GM21367 (cell line): ENCODE results near the gene HPSE.
"Not testable (repeated sequence)": the region's sequence is repeated elsewhere in the genome, so short reads cannot be mapped to it uniquely, and the experiment has no call there.

Experiments used
- ATAC-seq: cut with Tn5 transposase; IDR thresholded peaks from one replicate; pipeline ENCODE4 v1.9.1; 2021; ENCODE audit not compliant: unreplicated experiment

Gene HPSE

DNA sequence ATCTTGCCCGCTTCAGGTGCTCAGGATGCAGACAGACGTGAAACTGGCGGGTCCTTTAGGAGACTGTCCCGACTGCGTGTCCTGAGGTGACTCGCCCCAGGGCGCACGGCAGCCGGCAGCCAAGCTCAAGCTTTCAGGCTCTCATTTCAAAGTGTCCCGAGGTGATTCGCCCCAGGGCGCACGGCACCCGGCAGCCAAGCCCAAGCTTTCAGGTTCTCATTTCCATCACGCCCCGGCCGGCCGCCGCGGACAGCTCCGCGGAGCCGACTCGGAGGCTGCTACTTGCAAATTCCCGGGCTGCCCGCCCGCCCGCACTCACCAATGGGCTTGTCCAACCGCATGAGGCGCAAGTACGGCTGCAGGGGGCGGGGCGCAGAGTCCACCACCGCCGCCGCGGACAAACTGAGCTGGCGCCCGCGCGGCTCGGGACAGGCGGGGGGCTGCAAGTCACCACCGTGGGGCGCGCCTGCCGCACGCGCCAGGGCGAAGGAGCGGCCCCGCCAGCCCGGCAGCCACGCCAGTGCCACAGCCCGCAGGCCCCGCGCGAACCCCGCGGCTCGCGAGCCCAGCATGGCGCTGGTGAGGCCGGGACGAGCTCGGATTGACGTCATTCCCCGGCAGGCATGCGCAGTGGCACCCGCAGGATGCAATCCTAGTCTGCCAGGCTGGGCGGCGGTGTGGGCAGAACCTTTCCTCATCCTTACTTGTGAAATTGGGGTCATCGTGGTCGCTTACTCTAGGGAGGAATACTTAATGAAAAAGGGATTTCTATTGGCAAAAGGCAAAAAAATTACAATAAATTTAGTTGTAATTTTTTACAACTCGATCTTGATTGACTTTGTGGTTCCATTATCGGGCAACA is 50.2 kb downstream of the HPSE start, which contains the start of gene COQ2:
Gene COQ2 (minus strand): TSS at position 606 of the 862 bp plus-strand sequence. CDS start 34 bp downstream, at position 572.
- ATAC-seq = peak; percentile 73

DNA sequence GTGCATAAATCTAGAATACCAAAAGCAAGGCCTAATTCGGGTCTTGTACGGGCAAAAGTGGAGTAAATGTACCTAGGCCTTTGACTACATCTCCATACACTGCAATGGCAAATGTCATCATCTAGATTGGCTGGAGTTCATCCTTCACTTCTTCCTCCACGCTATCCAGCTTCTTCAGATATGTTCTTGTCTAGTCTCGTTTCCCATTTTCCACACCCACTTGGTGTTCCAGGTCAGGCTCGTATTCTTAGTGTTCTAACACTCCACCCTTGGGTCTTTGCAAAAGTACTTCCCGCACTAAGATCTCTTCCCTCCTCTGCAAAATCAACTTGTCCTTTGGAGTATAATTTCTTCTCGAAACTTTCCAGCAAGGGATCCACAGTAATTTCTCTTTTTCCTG is 51.5 kb downstream of the HPSE start:
- ATAC-seq = no peak

DNA sequence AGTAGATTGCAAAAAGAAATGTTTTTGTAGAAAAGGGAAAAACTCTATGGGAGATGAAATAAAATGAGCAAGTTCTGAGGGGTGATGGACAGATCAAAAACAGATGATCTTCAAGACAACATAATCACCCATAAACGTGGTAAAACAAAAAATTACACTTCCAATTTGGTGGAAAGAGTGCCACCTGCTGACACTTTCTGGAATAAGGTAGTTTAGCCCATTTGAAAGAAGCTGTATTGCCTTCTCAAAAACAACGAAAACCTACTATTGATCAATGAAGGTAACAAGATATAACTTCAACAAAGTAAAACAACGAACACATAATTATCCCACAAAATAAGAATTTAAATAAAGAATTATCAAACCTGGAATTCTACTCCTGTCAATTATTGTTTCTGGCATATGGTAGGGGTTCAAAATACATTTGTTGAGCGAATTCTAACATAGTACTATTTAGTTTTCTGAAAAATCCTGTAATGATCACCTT is 52.6 kb downstream of the HPSE start:
- ATAC-seq = no peak

DNA sequence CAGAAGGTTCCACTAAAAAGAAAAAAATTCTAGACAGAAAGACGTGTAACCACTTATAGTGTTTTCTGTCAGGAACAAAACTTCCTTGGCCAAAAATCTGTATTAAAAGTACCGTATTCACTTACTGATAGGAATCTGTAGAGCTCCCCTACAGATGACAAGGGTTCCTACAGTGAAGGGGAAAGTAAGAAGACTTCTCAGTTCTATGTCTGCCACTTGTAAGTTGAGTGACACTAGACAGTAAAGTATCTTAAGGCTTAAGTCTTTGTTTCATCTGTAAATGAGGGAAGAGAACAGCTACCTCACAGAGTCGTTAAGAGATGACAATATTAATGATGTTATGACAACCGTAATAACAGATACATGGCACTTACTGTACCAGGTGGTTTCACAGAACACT is 53.3 kb downstream of the HPSE start:
- no peak for ATAC-seq

DNA sequence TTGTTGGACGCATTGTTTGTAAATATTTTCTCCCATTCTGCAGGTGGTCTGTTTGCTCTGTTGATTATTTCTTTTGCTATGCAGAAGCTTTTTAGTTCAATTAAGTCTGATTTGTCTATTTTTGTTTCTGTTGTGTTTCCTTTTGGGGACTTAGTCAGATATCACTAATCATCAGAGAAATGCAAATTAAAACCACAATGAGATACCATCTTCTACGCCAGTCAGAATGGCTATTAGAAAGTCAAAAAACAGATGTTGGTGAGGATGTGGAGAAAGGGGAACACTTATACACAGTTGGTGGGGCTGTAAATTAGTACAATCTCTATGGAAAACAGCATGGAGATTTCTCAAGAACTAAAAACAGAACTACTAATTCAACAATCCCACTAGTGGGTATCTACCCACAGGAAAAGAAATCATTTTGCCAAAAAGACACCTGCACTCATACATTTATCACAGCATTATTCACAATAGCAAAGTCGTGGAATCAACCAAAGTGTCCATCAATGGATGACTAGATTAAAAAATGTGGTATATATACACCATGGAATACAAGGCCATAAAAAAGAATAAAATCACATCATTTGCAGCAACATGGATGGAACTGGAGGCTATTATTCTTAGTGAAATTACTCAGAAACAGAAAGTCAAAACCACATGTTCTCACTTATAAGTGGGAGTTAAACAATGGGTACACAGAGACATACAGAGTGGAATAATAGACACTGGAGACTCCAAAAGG is 58.2 kb downstream of the HPSE start:
- peak; percentile 51 for ATAC-seq

DNA sequence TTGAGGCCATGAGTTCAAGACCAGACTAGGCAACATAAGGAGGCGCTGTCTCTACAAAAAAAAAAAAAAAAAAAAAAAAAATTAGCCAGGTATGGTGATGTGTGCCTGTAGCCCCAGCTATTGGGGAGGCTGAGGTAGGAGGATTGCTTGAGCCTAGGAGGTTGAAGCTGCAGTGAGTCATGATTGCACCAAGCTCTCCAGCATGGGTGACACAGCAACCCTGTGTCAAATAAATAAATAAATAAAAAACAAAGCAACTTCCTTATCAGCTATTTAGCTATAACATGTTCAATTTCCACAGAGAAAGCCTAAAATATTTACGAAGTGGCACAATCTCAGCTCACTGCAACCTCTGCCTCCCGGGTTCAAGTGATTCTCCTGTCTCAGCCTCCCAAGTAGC is 60.7 kb downstream of the HPSE start:
- not testable (repeated sequence) for ATAC-seq

DNA sequence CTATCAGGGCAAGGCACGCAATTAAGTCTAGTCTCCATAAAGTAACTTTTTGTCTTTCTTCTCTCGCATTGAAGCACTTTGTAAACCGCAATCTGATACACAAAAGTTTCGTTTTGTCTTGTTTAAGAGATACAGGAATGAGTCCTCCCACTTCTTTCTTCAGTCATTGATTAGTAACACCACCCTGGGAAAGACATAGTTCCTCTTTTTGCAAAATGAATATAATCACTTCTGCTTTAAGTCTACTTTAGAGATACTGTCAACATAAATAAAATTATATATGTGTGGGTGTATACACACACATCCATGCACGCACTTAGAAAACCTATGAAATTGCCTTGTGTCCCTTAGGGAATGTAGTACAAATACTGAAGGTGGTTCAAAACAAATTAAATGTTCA is 61.7 kb downstream of the HPSE start:
- ATAC-seq = peak; percentile 85

DNA sequence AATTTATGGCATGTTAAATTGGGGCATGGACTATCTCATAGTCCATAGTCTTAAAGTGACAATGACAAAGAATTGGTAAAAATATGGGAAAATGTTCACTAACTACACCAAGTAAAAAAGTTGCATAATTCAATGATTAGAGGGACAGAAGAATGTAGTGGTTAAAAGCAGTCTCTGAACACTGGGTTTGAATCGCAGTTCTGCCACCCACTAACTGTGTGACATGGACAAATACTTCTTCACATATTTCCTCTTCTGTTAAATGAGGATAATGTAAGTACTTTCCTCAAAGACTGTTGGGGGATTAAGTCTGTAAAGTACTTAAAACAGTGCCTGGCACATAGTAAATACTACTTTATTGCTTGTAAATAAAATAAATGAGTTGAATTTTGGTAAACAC is 65.4 kb downstream of the HPSE start:
- ATAC-seq = no peak

DNA sequence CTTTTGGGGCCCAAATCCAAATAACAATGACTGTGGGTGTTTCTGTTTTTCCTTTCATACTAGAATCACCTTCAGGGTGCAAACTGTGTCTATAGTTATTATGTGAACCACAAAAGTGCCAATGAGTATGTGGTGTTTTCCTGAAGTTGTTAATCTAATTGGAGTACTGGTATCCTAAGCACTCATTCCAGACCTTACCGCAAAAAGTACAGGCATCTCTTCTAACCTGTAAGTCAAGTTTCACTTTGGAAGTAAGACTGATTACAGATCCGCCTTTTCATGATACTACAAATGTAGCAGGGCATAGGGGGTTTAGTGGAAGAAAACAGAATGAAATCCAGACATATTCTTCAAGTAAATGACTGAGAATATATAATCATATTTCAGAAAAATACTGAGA is 66.2 kb downstream of the HPSE start:
- ATAC-seq = no peak

DNA sequence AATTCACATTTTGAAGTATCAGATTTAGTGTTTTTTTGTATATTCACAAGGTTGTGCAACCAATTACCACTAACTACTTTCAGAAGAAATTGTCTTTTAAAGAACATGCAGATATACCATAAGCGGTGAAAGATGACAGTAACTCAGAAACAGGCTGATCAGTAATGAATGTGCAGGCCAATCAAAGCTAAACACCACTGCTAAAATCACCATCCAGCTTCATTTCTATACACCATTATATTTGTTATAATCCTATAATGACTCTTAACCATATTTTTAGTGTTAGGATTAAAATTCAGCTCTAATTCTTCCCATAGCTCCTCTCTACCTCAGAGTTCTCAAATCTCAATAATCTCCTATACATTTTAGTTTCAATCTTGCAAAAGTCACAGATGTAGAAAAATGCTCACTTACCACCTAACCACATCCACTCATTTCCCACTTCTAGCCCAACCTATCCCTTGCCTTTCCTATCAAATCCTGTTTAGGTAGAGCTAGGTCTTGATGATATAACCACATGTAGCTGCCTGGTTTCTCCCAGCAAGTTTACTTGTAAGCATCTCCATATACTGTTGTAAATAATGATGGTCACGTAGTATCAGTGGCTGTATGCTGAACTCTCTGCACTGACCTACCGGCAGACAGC is 66.7 kb downstream of the HPSE start:
- no peak for ATAC-seq

DNA sequence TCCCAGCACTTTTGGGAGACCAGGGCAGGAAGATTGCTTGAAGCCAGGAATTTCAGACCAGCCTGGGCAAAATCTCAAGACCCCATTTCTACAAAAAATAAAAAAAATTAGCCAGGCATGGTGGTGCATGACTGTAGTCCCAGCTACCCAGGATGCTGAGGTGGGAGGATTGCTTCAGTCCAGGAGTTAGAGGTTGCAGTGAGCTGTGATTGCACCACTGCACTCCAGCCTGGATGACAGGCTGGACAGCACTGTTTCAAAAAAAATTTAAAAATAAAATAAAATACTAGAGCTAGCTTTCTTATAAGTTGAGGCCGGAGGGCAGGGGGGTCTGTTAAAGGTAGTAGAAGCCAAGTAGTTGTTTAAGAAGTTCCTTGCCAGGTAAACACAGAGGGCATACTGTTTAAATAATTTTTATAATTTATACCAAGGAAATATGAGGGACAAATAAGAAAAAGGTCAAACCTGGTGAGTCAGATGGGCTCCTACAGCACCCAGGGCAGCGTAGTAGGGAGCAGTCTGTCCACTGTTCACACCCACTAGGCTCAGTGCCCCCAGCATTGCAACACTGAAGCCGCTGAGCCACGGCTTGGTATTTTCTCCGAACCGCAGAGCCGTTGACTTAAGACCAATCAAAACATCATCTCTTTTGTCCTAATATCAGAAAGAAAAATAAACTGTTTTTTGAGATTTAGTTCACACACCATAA is 67.4 kb downstream of the HPSE start:
- no peak for ATAC-seq

DNA sequence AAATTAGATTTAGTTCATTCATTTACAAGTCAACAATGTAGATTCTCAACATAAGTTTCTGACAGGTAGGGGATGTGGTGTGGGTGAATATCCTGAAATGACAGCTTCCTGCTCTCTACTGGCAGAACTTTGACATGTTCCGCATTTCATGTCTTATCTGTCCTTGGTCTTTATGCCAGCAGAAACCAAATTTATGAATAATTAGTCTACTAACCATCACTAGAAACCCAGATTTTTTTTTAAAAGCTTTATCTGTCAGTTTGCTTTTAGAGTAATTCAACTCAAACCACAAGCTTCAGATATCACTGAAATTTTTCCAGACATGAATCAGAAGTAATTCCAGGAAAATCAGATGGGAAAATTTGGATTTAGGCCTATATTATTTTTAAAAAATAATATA is 68.0 kb downstream of the HPSE start:
- ATAC-seq = no peak

DNA sequence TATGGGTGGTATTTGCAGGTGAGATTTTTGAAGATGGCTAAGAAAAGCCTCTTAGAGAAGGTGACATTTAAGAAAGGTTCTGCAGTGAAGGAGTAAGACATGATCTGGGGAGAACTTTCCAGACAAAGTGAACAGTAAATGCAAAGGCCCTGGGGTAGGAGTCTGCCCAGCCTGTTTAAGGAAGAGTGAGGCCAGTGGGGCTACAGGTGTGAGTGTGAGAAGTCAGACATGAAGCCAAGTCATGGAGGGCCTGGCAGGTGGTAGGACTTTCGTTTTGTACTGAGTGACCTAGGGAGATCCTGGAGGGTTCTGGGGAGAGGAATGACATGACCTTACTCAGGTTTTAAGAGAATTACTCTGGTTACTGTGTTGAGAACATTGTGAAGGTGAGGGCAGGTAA is 71.5 kb downstream of the HPSE start:
- ATAC-seq = no peak

DNA sequence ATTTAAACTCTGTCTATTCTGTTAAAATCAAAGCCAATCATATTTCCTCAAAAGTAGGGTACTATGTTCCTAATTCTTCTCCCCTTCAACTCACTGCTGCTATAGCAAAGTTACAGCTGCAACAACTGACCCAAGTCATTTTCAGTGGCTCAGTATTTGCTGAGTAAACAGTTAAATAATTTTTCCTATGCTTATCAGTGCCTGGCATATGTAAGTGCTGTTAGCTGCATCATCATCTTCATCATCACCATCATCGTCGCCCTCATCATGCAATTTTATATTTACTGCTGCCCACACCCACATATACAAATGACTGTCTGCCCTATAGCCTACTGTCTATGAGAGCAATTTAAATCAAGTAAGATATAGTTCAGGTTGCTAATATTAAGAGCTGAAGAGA is 72.0 kb downstream of the HPSE start:
- ATAC-seq = no peak

DNA sequence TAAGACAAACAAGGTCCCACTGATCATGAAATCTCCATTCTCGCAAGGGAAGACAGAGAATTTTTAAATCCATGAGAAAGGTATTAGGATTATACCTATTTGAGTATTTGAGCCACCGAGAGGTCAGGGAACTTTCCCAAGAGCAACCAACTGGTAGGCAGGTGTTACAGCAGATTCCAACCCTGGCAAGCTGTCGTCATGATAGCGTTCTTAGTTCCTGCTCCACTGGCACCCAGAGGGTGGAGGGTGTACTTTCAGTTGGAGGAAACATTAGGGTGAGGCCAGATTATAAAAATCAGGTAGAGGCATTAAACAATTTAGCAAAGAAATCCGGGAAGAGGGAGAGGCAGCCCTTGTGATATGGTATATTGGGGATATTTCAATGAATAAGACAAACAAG is 73.3 kb downstream of the HPSE start:
- no peak for ATAC-seq

DNA sequence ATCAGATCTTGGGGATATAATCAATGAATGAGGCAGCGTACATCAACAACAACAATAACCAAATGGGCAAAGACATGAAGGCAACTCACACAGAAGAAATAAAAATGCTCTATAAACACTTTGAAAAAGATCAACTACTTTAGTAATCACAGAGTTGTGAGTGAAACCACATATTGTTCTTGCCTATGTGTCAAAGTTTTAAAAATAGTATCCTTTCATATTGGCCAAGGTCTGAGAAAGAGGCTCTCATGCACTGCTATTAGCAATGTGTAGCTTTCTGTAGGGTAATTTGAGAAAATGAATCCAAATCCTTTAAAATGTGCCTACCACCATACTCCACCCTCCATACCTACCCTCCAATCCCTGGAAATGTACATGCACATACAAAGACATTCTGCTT is 75.1 kb downstream of the HPSE start:
- ATAC-seq = peak; percentile 38

DNA sequence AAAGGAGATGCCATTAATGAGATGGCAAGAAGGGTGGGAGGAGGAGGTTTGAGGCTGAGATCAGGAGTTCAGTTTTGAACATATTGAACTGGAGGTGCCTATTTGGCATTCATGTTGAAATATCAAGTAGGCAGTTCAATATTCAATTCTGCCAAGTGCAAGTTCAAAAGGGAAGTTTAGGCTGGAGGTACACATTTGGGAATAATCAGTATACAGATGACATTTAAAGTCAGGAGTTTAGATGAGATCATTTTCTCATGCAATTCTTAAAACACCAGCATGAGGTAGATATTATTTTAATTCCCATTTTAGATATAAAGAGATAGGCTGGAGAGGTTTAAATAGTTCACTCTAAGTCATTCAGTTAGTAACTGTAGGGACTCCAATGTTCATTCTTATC is 76.2 kb downstream of the HPSE start:
- no peak for ATAC-seq

DNA sequence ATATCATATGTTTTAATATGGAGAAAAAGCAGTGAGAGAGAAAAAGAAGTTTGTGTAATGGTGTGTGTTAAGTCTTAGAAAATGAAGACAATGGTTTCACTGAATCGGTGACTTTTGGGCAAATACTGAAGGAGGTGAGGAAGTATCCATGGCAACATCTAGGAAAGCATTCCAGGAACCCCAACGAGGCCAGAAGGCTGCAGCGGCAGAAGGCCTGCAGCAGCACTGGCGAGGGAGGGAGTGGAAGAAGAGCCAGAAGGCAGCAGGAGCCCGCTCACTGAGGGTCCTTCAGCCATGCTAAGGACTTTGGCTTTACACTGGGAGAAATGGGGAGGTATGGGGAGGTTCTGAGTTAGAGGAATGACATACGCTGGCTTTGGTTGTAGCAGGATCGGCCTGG is 76.8 kb downstream of the HPSE start:
- ATAC-seq = no peak

DNA sequence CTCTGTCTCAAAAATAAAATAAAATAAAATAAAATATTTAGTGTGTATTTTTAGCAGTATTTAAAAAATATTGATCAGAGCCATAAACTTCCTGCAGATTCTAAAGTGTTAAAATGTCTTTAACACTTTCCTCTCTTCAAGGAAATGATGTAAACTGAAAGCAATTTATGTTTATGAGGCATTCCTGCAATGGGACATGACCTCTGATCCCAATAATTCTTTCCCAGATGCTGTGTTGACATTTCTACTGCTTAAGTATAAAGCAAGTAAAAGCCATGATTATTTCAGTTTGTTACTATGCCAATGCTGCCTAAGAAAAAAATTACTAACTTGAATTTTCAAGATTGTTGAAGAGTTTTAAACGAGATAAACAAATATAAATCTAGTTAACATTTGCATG is 79.1 kb downstream of the HPSE start:
- no peak for ATAC-seq

DNA sequence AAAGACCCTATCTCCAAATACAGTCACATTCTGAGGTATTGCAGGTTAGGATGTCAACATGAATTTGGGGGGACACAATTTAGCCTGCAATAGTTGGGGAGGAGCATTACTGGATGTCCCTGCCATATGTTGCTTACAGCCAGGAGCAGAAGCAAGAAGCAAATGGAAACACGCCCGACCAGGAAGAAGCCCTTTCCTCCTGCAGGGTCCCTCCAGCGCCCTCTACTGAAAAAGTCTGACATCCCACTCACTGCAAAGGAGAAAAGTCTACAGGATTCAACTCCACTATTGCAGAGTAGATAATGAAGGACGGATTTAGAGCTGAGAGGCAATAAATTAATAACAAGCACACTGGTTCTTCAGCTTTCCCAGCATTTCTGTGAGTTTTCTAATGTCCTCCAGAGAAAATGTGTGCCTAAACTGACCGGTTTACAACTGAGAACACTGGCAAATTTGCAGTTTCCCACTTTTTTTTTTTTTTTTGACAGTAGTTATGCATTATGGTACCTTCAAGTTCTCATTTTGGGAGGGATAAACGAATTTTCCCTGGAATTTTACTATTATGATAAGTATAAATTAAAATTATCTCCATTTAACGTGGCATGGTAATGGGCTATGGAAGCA is 81.8 kb downstream of the HPSE start:
- peak; percentile 80 for ATAC-seq

DNA sequence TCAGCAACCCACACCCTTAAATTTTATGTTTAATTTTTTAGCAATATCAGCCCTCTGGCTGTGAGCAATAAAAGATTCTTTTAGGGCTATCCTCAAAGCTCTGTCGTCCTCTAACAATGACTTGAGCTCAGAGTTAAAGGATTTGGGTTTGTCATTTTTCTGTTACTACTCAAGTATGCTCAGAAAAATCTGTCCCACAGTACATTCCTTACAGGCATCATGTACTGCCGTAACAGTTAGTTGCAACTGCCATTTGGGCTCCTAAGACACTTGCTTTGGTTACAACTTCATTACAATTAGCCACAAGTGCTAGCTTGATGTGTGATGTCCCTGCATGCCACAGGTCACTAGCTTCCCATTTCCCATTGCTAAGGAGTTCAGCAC is 83.2 kb downstream of the HPSE start:
- no peak for ATAC-seq
